Esophagus (tissue), 2 donors: ENCODE results near the gene USHBP1. TPM values are rescaled to one million over a fixed set of nuclear protein-coding genes. Genes with fewer than 3 reads are reported as not detected.

Experiments used
- H3K27ac ChIP-seq, 2 donors: one replicate each; pipeline ENCODE4 v1.5.1; 2013; ENCODE audit warnings: low read depth in 2 of 2, mild to moderate bottlenecking in 2 of 2, inconsistent platforms in 1 of 2, low read length in 1 of 2, moderate library complexity in 1 of 2
- H3K27me3 ChIP-seq, 2 donors: one replicate each; pipeline ENCODE4 v1.6.1; 2013; ENCODE audit warnings: low read length in 2 of 2, control low read depth in 1 of 2, mild to moderate bottlenecking in 1 of 2; ENCODE audit not compliant: insufficient read depth in 2 of 2, control insufficient read depth in 1 of 2
- H3K36me3 ChIP-seq, 2 donors: one replicate each; pipeline ENCODE4 v1.6.1; 2013; ENCODE audit warnings: low read length in 1 of 2; ENCODE audit not compliant: control insufficient read depth in 2 of 2, insufficient read depth in 2 of 2
- H3K4me1 ChIP-seq, 2 donors: one replicate each; pipeline ENCODE4 v1.6.1; 2013; ENCODE audit warnings: low read length in 1 of 2; ENCODE audit not compliant: control insufficient read depth in 2 of 2, insufficient read depth in 2 of 2
- H3K4me3 ChIP-seq, 2 donors: one replicate each; pipeline ENCODE4 v1.5.1; 2013; ENCODE audit warnings: low read length in 2 of 2, mild to moderate bottlenecking in 2 of 2, low read depth in 1 of 2, moderate library complexity in 1 of 2
- H3K9me3 ChIP-seq, 2 donors: one replicate each; pipeline ENCODE4 v1.6.1; 2013; ENCODE audit warnings: mild to moderate bottlenecking in 2 of 2, low read depth in 1 of 2, low read length in 1 of 2, moderate library complexity in 1 of 2; ENCODE audit not compliant: control insufficient read depth in 2 of 2, insufficient read depth in 1 of 2
- WGBS, 2 donors: extraction: QIAGEN DNeasy Blood & Tissue Kit; methylation state at CpG; one replicate each; pipeline ENCODE4 v1.1.7; 2013; 5-methylcytosine and 5-hydroxymethylcytosine counted together
- polyA plus RNA-seq, 2 donors: library from polyadenylated mRNA; stranded (reverse); fragments of 200-250 nt; gene quantifications; one replicate each; pipeline ENCODE4 v1.2.3, GENCODE V29; 2013
- donor health status: healthy with polysubstance abuse.
- donor health status: Bipolar disorder and iron deficiency.

The USHBP1 gene
- polyA plus RNA-seq, 2 donors, result 1.5 to 2.9 TPM

DNA sequence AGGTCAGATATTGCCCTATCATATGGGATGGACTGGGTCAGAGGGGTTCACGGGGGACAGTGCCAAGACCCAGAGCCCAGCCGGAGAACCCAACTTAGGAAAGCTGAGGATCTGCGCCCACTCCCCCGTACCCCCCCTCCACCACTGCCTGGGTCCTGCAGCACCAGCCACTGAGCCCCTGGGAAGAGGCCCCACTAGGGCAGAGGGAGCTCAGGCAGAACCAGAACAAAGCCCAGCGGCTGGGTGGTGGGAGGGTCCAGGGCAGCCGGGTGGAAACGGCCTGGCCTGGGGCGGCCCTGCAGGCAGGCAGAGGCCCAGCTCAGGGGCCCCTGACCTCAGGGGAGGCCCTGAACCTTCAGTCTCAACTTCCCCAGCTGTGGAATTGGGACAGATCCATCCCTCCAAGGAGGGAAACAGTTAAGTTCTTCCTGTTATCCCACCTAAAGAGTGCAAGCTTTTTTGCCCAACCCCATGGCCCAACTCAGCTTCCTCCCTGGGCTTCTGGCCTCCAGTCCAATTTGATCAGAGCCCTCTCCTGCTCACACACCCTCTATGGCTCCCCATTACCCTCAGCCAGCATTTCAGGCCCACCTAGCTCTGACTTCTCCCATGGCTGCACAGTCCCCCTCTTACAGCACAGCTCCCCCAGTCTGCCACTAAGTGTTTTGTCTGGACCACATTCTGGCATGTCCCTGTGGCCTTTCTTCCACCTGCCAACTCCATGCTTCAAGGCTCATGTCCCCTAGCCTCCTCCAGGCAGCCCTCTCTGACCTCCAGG, 21.9 kb downstream of the USHBP1 start:
- H3K27ac ChIP-seq, result peak overlapping the region; percentile 83 to 95

DNA sequence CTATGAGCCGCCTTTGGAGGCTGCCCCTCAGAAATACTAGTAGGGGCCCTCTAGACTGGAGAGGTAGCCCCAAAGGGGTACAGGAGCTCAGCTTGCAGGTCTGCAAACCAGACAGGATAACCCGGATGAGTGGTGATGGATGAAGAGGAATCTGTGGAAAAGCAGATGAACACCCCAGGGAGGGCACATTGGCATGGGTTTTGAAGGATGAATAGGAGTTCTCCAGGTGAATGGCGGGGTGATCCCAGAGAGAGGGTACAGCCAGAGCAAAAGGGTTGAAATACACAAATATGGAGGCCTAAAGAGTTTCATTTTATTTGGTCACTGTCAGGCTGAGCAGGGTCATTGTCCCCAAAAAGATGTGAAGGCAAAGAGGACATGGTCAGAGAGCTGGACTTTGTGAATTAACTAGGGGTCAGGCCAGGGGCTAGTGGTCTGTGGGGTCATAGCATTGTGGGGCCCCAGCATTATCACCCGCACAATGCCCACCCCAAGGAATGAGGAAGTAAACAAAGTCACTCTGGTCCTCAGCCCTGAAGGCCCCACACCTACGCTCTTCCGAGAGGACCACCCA, 23.6 kb downstream of the USHBP1 start:
- Histone ChIP-seq H3K9me3 (no peaks in the 10 kb centered on the region), H3K27me3 (no peaks in the 10 kb centered on the region), H3K4me3 (no peak overlapping the region), H3K27ac (peak overlapping the region in 1 of 2 donors; percentile 60), H3K36me3 (peaks cover 4 to 18% of the 10 kb centered on the region in 2 donors), H3K4me1 (peaks cover 14 to 15% of the 10 kb centered on the region in 2 donors)
- 94 to 96% methylated on average over 6 of the region's 6 CpGs for WGBS, 2 donors

More for the DNA sequence above, 21.9 kb downstream of the USHBP1 start:
- Histone ChIP-seq H3K9me3 (no peaks in the 10 kb centered on the region), H3K36me3 (peaks cover 4 to 12% of the 10 kb centered on the region in 2 donors), H3K4me3 (peak overlapping the region; percentile 91 to 94), H3K27me3 (no peaks in the 10 kb centered on the region), H3K4me1 (peaks cover 15% of the 10 kb centered on the region in 2 donors)
- 63 to 67% methylated on average over 8 of the region's 8 CpGs for WGBS, 2 donors

- Histone ChIP-seq H3K4me1 (peaks cover 15% of the 10 kb centered on the region in 2 donors), H3K36me3 (peaks cover 4 to 18% of the 10 kb centered on the region in 2 donors), H3K27ac (peak overlapping the region in 1 of 2 donors; percentile 45), H3K27me3 (no peaks in the 10 kb centered on the region), H3K4me3 (no peak overlapping the region), H3K9me3 (no peaks in the 10 kb centered on the region)
- 58 to 75% methylated on average over 24 of the region's 24 CpGs for WGBS, 2 donors
Measured at GRCh38 chr19:17240062-17240752, 24.3 kb downstream of the USHBP1 start.

DNA sequence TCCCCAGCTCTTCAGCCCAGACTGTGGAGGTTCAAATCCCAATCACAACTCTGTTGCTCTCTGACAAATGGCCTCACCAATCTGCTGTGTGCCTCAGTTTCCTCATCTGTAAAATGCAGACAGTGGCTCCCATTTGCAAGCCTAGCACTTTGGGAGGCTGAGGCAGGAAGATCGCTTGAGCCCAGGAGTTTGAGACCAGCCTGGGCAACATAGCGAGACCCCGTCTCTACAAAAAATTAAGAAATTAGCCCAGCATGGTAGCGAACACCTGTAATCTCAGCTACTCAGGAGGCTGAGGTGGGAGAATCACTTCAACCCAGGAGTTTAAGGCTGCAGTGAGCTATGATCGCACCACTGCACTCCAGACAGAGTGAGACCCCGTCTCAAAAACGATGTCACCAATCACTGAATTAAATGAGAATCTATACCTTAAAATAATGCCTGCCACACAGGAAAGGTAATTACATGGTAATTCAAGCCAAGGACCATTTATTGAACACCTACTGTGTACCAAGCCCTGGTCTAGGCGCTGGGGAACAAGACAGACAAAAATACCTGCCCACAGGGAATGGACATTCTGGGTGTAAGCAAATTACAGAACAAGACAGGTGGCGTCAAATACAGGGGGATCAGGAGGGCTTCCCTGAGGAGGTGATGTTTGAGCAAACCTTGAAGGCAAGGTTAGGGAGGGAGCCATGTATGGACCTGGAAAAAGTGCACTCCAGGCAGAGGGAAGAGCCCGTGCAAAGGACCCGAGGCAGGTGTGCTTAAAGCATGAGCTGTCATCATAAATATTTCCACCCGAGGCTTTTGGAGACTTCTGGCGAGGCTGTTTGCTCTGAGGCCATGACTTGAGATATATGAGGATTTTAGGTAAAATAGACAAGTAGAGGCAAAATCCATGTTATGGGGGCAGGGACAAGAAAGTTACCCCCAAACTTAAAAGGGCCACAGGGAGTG, 26.5 kb downstream of the USHBP1 start:
- Histone ChIP-seq H3K4me3 (no peak overlapping the region), H3K36me3 (peaks cover 4 to 18% of the 10 kb centered on the region in 2 donors), H3K4me1 (peaks cover 13 to 18% of the 10 kb centered on the region in 2 donors), H3K9me3 (no peaks in the 10 kb centered on the region), H3K27ac (no peak overlapping the region), H3K27me3 (no peaks in the 10 kb centered on the region)
- 88 to 94% methylated on average over 13 of the region's 13 CpGs for WGBS, 2 donors

- Histone ChIP-seq H3K4me1 (peaks cover 7 to 11% of the 10 kb centered on the region in 2 donors), H3K36me3 (peaks cover 4 to 24% of the 10 kb centered on the region in 2 donors), H3K27me3 (no peaks in the 10 kb centered on the region), H3K4me3 (no peak overlapping the region), H3K27ac (no peak overlapping the region), H3K9me3 (no peaks in the 10 kb centered on the region)
- 75 to 76% methylated on average over 18 of the region's 18 CpGs for WGBS, 2 donors
Measured at GRCh38 chr19:17236811-17237543, 27.6 kb downstream of the USHBP1 start.

- no peaks in the 10 kb centered on the region for H3K27me3 ChIP-seq
- H3K9me3 ChIP-seq, result no peaks in the 10 kb centered on the region
- peak overlapping the region; percentile 50 to 66 for H3K27ac ChIP-seq
- peaks cover 7 to 9% of the 10 kb centered on the region in 2 donors for H3K4me1 ChIP-seq
- 7 to 37% methylated on average over 4 to 23 of the region's 27 CpGs for WGBS, 2 donors
- H3K36me3 ChIP-seq, result peaks cover 4 to 26% of the 10 kb centered on the region in 2 donors
- peak overlapping the region; percentile 28 to 58 for H3K4me3 ChIP-seq
Measured at GRCh38 chr19:17235971-17236777, 28.4 kb downstream of the USHBP1 start.

DNA sequence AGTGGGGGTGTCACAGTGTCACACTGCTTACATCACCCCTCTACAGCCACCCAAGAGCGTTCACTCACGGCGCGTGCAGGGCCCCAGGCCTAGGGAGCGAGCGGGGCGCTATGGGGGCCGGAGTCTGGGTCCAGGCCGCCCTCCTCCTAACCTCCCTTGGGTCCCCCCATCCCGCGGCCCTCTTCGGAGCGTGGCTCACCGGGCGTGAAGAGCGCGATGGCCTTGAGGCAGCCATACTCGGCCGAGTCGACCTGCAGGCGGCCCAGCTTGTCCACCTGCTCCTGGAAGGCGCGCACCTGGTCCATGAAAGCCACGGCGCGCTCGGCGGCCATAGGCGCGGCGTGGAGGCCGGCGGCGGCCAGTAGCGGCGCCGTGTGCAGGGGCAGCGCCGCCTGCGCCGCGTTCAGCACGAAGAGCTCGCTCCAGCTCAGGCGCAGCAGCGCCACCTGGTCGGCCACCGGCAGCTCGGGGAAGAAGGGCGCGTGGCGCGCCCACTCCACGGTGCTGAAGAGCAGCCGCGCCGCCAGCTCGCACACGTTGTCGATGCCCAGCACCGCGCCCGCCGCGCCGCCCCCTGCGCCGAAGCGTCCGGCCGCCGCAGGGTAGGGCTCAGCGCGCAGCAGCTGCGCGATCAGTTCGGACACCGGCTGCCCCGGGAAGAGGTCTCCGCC, 29.1 kb downstream of the USHBP1 start:
- WGBS, 2 donors, result 7 to 9% methylated on average over 56 to 80 of the region's 80 CpGs
- peak overlapping the region; percentile 60 to 66 for H3K27ac ChIP-seq
- no peaks in the 10 kb centered on the region for H3K27me3 ChIP-seq
- H3K4me3 ChIP-seq, result peak overlapping the region; percentile 28 to 58
- no peaks in the 10 kb centered on the region for H3K9me3 ChIP-seq
- peaks cover 7 to 9% of the 10 kb centered on the region in 2 donors for H3K4me1 ChIP-seq
- peaks cover 7 to 25% of the 10 kb centered on the region in 2 donors for H3K36me3 ChIP-seq

- Histone ChIP-seq H3K4me3 (peak overlapping the region; percentile 28 to 58), H3K36me3 (peaks cover 5 to 28% of the 10 kb centered on the region in 2 donors), H3K27me3 (no peaks in the 10 kb centered on the region), H3K4me1 (peaks cover 7 to 9% of the 10 kb centered on the region in 2 donors), H3K27ac (peak overlapping the region; percentile 60 to 66), H3K9me3 (no peaks in the 10 kb centered on the region)
- WGBS, 2 donors, result 28 to 37% methylated on average over 10 to 11 of the region's 11 CpGs
Measured at GRCh38 chr19:17234911-17235299, 29.6 kb downstream of the USHBP1 start.
